Panc1 (cell line): ENCODE results near the gene ALDH7A1. TPM values are rescaled to one million over a fixed set of nuclear protein-coding genes. Genes with fewer than 3 reads are reported as not detected.

Experiments used
- ATAC-seq: fragments of 200-7000 bp; cut with Tn5 transposase; 2 replicates; pipeline ENCODE4 v1.9.1; 2020; ENCODE audit warnings: mild to moderate bottlenecking, moderate library complexity
- BruUV-seq: library from RNA; stranded (reverse); fragments of 400-500 nt; replicated peaks from 2 replicates; lab custom pipeline; 2021; lab: Mats Ljungman, UMichigan
- CTCF ChIA-PET: fragments of 300-600 bp; sonication (Branson Sonifier 250); formaldehyde crosslinking; loops from one replicate; lab custom pipeline; 2022; ENCODE audit warnings: antibody characterized with exemption; lab: Charles Lee
- POLR2A ChIA-PET: fragments of 300-600 bp; sonication (Branson Sonifier 250); formaldehyde crosslinking; loops from one replicate; lab custom pipeline; 2022; ENCODE audit warnings: antibody characterized with exemption; lab: Charles Lee
- DNase-seq: peaks from one replicate; pipeline ENCODE4 v3.0.0-alpha.2; 2010; ENCODE audit warnings: low read depth, low spot score
- H3K27ac ChIP-seq: 2 replicates; pipeline ENCODE4 v1.5.1; 2011; ENCODE audit warnings: mild to moderate bottlenecking, low read length, inconsistent platforms
- H3K27me3 ChIP-seq: fragments of 200-500 bp; sonication (Bioruptor generic); 2 replicates; pipeline ENCODE4 v1.6.0; 2014; ENCODE audit warnings: low read length, inconsistent platforms; ENCODE audit not compliant: control insufficient read depth, insufficient read depth
- H3K36me3 ChIP-seq: fragments of 200-500 bp; sonication (Bioruptor generic); 2 replicates; pipeline ENCODE4 v1.5.1; 2014; ENCODE audit warnings: inconsistent platforms, mild to moderate bottlenecking, low read length, moderate library complexity; ENCODE audit not compliant: control insufficient read depth, insufficient read depth
- H3K4me1 ChIP-seq: 2 replicates; pipeline ENCODE4 v1.5.1; 2011; ENCODE audit warnings: inconsistent platforms, mild to moderate bottlenecking, low read length, moderate library complexity; ENCODE audit not compliant: control insufficient read depth, insufficient read depth
- H3K4me3 ChIP-seq, 2 experiments: 2 replicates each; pipeline ENCODE4 v1.5.1; 2011 to 2012; ENCODE audit warnings: low read depth in 2 of 2, low read length in 2 of 2, mild to moderate bottlenecking in 2 of 2, inconsistent platforms in 1 of 2, moderate library complexity in 1 of 2
- H3K9me3 ChIP-seq: fragments of 200-500 bp; sonication (Bioruptor generic); 2 replicates; pipeline ENCODE4 v1.5.1; 2014; ENCODE audit warnings: low read depth, mild to moderate bottlenecking, inconsistent platforms, low read length, moderate library complexity; ENCODE audit not compliant: control insufficient read depth, insufficient read depth
- CTCF ChIP-seq: fragments of 450-650 bp; IDR thresholded peaks from 2 replicates; pipeline ENCODE4 v1.5.1; 2017; ENCODE audit warnings: mild to moderate bottlenecking
- POLR2AphosphoS5 ChIP-seq: IDR thresholded peaks from 2 replicates; pipeline ENCODE4 v1.6.1; 2012; ENCODE audit warnings: mild to moderate bottlenecking, low read depth, low read length, moderate library complexity
- REST ChIP-seq, 2 experiments: IDR thresholded peaks; 2 replicates each; pipeline ENCODE4 v1.6.1; 2011 to 2012; ENCODE audit warnings: low read depth in 2 of 2, control low read depth in 1 of 2, low read length in 1 of 2, mild to moderate bottlenecking in 1 of 2, moderate library complexity in 1 of 2; ENCODE audit not compliant: insufficient read depth in 1 of 2
- SIN3A ChIP-seq: IDR thresholded peaks from 2 replicates; pipeline ENCODE4 v1.6.1; 2012; ENCODE audit warnings: low read depth, mild to moderate bottlenecking, low read length, moderate library complexity, borderline replicate concordance; ENCODE audit not compliant: insufficient read depth
- TCF7L2 ChIP-seq: IDR thresholded peaks from 2 replicates; pipeline ENCODE4 v1.6.1; 2011; ENCODE audit warnings: mild to moderate bottlenecking, low read depth, low read length, inconsistent platforms
- in situ Hi-C: cut with HindIII; loops from 2 replicates; pipeline ENCODE4 v1.10.0; 2016; ENCODE audit warnings: low sequenced_read_pairs, low pct_unique_long_range_greater_than_20kb
- intact Hi-C: fragments of 100-400 bp; cut with micrococcal nuclease; formaldehyde crosslinking; loops from one replicate; pipeline ENCODE4 v1.10.0; 2022; ENCODE audit not compliant: unreplicated experiment
- total RNA-seq: library from RNA; stranded (reverse); gene quantifications from one replicate; pipeline ENCODE4 v1.2.1, GENCODE V29; 2021; ENCODE audit not compliant: unreplicated experiment

Gene ALDH7A1
- total RNA-seq, 1 experiment from 2014 or later, result 52.9 TPM

GRCh38 chr5:126589536-126590297, 5.3 kb downstream of the ALDH7A1 start:
- Histone ChIP-seq H3K4me3 (no peak overlapping the region), H3K27ac (no peak overlapping the region), H3K27me3 (no peaks in the 10 kb centered on the region), H3K4me1 (peaks cover 14% of the 10 kb centered on the region; the same call in 1 of the 2 replicates), H3K9me3 (no peaks in the 10 kb centered on the region), H3K36me3 (no peaks in the 10 kb centered on the region; the same call in 1 of the 2 replicates)
- ATAC-seq (no peak), DNase-seq (no peak)
- intact Hi-C loops, result no loop called here
- ChIA-PET POLR2A (no interaction called here), CTCF (no interaction called here)
- BruUV-seq, result no TSS peak
- in situ Hi-C loops, result no loop called here
- TF ChIP-seq SIN3A (no peak), REST (IDR thresholded peaks at IDR 0.05; ENCODE audit: insufficient read depth in 1 of 2, low read depth in 2 of 2, low read length in 1 of 2) (no peak), CTCF (no peak), POLR2AphosphoS5 (no peak), TCF7L2 (no peak)

GRCh38 chr5:126587551-126588390, 7.2 kb downstream of the ALDH7A1 start:
- H3K9me3 ChIP-seq, result no peaks in the 10 kb centered on the region
- no peak for TF ChIP-seq SIN3A
- TF ChIP-seq POLR2AphosphoS5, result no peak
- no peak for TF ChIP-seq REST (IDR thresholded peaks at IDR 0.05; ENCODE audit: insufficient read depth in 1 of 2, low read depth in 2 of 2, low read length in 1 of 2)
- TF ChIP-seq TCF7L2, result no peak
- TF ChIP-seq CTCF, result no peak
- in situ Hi-C loops (no loop called here), intact Hi-C loops (no loop called here)
- peaks cover 4% of the 10 kb centered on the region; the same call in 1 of the 2 replicates for H3K4me1 ChIP-seq
- CTCF ChIA-PET, result no interaction called here
- no peaks in the 10 kb centered on the region; the same call in 1 of the 2 replicates for H3K36me3 ChIP-seq
- POLR2A ChIA-PET, result no interaction called here
- BruUV-seq, result no TSS peak
- ATAC-seq (no peak), DNase-seq (no peak)
- no peak overlapping the region for H3K27ac ChIP-seq
- no peak overlapping the region for H3K4me3 ChIP-seq
- no peaks in the 10 kb centered on the region for H3K27me3 ChIP-seq
